NCI-H2227 (cell line): ENCODE measurements around the gene C8A.

Experiments used
- DNase-seq: peaks from one replicate; lab custom pipeline; 2025; ENCODE audit not compliant: unreplicated experiment; lab: John Stamatoyannopoulos, UW

The C8A gene

DNA sequence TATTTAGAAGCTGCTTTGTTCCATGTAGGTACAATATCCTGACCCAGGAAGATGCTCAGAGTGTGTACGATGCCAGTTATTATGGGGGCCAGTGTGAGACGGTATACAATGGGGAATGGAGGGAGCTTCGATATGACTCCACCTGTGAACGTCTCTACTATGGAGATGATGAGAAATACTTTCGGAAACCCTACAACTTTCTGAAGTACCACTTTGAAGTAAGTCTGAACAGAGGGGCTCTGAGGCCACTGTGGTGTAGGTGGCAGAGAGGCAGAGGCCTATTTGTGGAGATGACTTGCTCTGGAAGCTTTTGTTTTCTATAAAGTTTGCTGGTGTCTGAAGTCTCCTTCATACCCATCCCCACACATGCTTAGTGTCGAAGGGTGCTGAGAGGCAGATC, 26.8 kb downstream of the C8A start:
- DNase-seq, result no peak

DNA sequence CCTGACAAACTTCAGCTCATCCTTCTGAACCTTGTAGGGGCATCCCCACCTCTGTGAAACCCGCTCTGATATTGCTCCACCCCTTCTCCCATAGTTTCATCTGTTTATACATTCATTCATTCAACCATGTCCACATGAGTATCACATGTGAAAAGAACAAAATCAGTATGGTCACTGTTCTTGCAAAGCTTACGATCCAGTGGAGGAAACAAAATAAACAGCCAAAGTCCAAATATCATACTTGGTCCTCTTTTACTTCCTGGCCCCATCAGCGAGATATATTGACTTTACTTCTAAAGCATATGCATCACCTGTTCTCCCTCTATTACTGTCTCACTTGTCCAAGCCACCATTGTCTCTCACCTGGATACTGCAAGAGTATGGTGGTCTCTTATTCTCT, 35.6 kb downstream of the C8A start:
- DNase-seq, result no peak

DNA sequence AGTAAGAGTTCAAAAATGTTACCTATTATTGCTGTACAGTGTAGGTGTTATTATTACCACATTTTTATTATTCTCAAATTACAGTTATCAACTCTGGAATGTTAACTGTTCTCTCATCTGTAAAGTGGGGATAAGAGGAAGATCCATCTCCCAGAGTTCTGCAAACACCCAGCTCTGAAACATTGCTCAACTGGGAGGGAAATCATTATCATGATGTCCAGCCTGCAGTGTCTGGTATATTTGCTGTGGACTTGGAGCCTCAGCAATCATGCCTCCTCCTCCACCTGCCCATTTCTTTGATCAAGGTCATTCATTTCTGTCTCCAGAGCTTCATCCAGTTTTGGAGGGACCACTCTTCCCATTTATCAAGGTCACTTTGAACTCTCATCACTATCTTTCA, 39.4 kb downstream of the C8A start:
- no peak for DNase-seq

DNA sequence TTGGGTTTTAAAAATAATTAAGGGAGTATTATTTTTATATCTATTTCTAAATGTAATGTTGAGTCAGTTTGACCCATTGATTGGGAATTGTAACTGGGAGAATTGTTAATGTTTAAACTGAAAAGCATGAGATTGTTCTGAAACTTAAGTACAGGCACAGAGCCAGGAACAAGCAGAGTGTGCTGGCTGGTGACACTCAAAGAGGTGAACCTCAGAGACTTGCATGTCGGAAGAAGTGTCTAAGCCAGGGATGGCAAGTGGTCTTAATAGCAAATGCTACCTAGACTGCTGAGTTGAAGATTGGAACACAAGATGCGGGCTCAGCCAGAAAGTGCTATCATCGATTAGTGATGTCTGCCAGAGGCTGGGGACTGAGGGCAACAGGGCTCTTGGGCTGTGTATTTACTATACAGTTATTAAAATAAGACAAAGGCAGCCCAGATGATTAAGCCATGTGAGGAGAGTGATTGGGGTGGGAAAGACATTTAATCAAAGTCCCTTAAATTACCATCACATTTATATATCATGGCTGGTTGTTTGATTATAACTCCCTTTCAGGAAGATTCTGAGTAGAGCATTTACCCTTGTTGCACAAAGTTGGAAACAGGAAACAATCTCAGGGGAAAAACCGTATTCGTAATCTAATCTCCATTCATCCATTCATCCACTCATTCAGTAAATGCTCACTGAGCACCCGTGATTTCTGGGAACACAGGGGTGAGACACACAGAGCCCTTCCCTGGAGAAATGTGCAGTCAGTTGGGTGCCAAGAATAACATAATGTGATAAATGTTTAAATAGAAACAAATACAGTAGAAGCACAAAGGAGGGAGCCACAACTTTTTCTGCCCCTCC, 42.8 kb downstream of the C8A start:
- DNase-seq, result no peak

DNA sequence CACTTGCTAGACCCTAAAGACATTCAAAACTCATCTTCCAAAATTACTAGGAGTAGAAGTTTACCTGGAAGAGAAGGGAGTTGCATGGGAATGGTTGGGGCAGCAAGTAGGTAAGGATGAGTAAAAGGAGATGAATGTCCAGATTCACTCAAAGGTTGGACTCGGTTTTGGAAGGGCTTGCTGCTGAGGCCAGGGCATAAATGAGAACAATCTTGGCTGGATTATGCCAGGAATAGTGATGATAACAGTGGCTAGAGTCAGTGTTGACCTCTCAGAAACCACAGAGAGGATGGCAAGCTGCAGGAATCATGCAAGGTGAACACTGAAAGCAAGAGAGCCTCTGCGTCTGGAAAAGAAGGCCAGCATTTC, 43.4 kb downstream of the C8A start:
- no peak for DNase-seq

DNA sequence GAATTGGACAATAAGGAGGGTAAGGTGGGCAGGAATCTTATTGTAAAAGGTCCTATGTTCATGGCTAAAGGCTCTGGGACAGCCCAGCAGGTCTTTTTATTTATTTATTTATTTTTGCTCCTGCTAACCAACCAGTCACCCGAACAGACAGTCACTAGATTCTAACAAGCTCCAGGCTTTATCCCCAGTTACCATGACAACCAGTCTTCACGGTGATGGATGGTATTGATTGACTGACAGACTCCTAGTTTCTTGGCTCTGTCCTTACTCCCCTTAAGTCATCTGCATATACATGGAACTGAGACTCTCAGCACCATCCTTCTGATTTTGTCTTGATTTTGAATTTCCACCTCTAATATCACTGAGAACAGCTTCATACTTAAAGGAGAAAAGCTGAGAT, 44.3 kb downstream of the C8A start:
- DNase-seq, result no peak

DNA sequence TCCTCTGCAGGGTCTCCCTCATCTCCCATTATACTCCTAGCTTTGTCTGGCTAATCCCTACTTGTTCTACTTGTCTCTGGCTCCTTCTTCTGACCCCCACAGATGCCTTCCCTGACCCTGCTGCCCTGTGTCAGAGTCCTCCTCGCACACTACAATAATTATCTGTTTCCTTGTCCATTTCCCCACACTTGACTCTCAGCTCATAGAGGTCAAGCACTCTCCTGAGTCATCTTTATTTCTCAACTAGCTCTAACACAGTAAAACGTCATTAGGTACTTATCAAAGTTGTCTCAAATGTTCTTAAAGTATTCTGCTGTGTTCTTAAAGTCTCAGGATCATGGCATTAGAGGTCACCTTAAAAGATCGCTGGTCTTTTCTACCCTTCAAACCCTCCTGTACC, 47.1 kb downstream of the C8A start:
- no peak for DNase-seq

DNA sequence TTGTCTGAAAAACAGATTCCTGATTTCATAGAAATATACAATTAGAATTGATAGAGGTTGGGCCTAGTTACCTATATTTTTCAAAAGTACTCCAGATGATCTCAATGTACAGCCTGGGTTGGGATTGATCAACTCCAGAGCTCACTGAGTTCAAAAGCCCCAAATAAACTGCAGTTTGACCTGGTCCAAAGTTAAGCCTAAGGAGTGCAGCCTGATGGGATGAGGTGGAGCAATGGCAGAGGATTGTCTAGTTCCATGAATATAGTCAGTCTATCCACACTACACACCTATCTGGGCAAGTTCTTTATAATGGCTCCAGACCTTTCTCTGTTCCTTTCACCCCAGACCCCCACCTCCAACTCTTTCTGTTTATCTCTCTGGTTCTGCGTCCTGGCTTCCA, 49.2 kb downstream of the C8A start:
- no peak for DNase-seq

DNA sequence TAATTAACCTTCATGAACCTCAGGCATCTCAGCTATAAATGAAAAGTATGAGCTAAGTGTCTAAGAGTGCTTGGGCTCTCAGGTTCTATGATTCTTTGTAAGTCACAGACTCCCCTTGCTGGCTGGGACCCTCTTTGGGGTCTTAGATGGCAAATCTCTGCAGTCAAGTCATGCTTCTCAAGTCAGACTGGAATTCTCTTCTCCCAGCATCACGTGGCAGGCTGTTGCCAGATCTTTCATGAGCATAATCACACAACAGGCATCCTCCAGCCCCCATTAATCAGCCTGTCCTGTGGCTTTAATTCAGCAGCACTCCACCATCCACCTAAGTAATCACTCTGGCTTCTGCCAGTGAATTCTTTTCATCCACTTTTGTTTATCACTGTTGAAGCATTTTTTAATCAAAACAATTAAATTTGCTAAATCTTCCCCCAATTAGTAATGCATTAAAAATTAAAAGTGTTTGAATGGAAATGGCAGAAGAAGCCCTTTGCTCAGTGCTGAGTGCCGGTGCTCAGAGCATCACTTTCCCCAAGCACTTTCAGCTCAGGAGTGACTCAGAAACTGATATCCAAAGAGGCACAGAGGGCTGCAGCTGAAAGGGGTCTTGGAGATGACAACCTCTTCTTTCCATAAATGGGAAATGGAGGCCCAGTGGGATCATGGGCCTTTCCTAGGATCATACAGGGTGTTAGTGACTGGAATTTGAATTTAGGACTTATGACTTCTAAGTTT, 50.2 kb downstream of the C8A start:
- DNase-seq, result no peak

DNA sequence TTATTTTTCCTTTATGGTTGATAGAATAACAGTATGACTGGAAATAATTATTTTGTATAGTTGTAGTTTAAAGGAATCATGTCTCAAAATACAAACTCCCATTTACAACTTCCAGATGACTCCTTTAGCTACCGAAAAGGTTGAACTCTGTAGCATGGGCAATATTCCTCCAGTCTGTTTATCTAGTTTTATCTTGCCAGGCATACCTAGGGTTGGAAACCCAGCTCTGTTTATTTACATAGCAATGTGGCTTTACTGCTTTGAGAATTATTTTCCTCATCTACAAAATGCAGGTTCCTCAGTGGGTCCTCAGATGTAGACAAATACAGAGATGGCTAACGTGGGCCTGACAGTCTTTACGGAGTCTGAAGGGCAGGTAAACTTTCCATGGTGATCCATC, 51.1 kb downstream of the C8A start:
- DNase-seq, result no peak

DNA sequence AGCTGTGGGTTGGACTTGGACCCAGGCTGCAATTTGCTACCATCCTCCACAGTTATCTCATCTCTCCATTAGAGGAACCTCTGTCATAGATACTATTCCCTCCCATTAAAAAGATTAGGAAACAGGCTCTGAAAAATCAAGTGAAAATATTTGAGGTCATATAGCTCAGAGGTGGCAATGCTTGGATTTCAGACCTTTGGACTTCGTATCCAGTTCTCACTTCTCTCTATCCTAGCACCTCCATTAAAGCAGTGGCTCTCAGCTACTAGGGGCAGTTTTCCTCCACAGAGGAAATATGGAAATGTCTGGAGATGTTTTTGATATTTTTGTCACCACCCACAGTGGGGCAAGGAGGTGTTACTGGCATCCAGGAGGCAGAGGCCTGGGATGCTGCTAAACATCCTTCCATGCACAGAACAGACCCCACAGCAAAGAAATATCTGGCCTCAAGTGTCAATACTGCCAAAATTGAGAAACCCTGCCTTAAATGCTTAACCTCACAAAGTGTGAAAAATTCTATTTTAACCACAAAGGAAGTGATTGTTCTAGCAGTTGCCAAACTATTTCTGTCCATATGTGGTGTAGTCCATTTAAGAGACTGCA, 54.1 kb downstream of the C8A start:
- DNase-seq, result no peak

DNA sequence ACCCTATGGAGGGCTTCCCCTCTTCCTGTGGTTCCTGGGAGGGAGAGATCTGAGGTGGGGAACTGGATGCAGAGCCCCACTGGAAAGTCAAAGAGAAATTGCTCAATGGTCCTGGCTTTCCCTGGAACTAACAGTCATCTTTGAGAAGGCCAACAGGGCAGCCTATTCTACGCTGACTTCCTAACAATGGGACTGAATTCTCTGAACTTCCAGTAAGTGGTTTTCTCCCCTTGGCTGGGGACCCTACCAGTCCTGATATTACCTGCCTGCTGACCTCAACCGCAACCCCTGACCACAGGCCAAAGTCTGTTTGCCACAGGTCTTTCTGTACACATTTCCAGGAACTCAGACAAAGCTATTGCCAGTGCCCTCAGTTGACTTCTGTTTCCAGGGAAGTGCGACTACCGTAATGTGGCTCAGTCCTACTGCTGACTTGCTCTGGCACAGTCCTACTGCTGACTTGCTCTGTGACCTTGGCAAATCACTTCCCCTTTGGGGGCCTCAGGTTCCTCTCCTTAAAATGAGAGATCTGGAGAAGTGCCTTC, 55.9 kb downstream of the C8A start:
- DNase-seq, result no peak

DNA sequence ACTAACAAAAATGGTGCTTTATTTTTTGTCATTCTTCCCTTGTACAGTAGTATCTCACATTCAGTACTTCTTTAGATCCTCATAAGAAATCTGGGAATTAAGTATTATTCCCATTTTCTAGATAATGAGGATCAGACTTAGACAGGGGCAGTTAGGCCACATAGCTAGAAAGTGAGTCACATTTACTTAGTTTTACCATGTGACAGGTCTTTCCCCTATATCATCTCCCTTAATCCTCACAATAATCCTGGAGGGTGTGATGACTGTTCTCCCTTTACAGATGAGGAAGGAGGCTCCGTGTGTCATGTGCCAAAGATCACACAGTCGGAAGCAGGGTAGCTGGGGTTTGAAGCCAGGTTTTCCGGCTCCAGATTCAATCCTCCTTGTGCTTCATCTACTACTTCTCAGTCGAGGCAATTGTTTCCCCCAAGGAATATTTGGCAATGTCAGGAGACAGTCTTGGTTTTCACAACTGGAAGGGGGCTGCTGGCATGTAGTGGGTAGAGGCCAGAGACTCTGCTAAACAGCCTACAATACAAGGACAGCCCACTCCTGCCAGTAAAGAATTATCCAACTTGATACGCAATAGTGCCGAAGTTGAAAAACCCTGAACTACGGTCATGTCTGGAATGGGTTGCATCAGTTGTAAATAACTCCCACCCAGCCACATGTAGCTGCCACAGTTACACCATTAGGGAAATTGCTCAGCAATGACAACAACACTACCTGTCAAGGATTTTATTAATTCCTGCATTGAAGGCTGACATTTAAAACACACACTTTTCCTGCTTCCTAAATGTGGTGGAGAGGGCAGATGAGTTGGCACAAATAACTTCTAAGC, 56.7 kb downstream of the C8A start:
- DNase-seq, result no peak

DNA sequence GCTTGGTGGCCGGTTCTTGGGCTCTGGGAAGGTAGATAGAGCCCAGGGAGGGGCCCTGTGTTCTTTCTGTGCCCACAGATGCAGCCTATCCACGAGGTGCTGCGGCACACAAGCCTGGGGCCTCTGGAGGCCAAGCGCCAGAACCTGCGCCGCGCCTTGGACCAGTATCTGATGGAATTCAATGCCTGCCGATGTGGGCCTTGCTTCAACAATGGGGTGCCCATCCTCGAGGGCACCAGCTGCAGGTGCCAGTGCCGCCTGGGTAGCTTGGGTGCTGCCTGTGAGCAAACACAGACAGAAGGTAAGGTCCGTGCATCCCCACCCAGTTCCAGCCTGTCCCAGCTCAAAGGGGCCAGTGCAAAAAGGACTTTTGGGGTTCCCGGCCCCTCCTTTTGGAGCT, 57.7 kb downstream of the C8A start:
- no peak for DNase-seq

DNA sequence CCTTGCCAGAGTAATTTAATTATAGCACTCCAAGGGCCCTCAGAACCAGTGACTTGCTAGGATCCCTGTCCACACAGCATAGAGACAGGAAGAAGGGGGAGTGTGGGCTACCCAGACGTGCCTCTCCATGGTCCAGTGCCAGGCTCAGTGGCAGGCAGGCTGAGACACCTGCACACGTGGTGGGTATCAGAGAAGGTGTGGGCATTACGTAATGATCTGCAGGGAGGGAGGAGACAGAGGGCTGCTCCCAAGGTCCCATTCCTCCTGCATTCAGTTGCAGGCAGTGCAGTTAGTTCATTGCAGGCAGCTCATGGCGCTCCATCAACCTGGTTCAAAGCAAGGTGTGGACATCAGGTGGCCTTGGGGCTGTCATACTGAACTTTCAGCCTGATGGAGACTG, 61.4 kb downstream of the C8A start:
- DNase-seq, result no peak

DNA sequence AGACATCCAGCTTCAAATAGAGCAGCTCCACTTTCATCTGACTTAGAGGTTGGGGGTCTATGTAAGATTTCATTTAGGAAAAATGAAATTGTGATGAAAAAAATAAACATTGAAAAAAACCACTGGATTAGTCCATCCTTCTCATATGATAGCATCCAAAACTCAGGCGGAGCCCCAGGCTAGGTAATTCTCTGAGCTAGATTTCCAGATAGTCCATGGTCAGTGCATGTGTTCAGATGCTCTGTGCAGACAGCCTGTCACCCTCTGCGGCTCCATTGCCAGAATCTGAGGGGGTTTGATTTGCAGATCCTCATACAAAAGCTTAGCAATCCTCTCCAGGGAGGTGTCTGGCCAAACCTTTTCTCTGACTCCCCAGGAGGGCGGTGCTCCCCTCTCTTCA, 62.0 kb downstream of the C8A start:
- DNase-seq, result no peak

DNA sequence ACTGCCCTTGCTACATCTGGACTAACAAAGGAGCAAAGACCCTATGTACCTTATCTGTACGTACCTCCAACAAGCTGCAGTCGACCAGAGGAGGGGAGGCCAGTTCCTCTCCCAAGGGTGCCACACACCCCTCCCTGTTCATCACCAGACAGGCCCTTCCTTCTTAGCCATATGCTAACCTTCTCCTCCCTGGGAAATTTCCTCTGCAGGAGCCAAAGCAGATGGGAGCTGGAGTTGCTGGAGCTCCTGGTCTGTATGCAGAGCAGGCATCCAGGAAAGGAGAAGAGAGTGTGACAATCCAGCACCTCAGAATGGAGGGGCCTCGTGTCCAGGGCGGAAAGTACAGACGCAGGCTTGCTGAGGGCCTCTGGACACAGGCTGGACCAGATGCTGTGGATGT, 62.8 kb downstream of the C8A start:
- no peak for DNase-seq

DNA sequence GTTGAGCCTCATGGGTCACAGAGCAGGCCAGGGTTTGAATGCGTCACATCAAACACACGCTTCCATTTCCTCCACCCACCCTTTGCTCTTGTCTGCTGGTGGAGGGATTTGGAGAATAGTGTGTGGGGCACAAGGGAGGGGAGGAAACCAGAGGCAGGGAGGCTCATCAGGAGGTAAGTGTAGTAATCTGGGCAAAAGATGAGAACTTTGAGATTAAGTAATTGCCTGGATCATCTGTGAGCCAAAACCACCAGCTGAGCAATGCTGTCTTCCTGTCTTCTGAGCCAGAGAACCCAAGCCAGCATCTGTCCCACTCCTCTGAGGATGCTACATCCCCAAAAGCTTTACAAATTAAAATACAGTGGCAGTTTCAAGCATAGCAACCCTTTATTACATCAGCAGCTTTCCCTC, 66.0 kb downstream of the C8A start:
- DNase-seq, result no peak

DNA sequence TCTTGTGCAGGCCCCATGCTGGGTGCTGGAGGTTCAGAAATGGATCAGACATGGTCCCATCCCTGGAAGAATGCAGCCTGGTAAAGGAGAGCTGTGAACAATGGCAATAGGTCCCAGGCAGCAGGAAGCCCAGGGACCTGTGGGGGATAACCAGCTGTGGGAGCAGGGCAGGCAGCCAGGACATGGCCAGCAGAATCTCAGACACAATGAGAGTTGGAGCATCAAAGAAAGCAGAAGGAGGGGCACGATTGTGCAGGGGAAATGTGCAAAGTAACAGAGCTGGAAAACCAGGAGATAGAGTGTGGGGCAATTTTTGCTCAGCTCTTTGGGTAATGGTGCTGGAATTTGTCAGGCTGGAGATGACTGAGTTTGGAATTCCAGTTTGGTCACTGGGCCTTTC, 66.9 kb downstream of the C8A start:
- no peak for DNase-seq

DNA sequence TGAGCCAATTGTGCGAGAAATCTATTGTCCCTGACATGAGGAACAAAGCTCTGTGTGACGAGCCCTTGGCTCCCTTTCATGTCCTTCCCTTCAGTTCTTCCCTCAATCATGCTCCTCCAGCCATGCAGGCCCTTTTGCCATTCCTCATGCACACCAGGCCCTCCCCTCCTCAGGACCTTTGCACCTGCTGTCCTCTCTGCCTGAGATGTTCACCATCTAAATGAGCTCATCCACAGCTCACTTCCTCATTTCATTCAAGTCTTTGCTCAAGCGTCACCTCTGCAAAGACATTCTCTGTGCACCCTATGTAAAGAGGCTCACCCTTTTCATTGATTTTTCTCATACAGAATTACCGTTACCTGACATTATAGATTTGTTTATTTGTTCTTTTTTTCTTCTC, 67.5 kb downstream of the C8A start:
- DNase-seq, result no peak

DNA sequence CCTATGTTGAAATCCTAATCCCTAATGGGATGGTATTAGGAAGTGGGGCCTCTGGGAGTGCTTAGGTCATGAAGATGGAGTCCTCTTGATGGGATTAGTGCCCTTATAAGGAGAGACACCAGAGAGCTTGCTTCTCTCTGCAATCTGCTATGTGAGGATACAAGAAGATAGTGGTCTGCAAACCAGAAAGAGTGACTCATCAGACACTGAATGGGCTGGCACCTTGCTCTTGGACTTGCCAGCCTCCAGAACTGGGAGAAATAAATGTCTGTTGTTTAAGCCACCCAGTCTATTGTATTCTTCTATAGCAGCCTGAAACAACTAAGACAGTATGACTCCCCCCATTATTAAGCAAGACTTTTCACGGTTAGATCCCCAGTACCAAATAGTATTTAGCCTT, 67.9 kb downstream of the C8A start:
- DNase-seq, result no peak
